Body of pancreas (tissue), 4 donors: ENCODE data around the gene ZNF883.

Experiments used
- POLR2A ChIP-seq, 3 donors: fragments of 450-650 bp; IDR thresholded peaks; one replicate each; pipeline ENCODE4 v1.6.1; 2016; ENCODE audit warnings: antibody characterized with exemption in 3 of 3, mild to moderate bottlenecking in 2 of 3
- TF ChIP-seq, protein P1 (sequence below), 7 experiments: fragments of 450-650 bp in 4 of 7; fragments of 200-600 bp in 3 of 7; sonication (generic) in 3 of 7; IDR thresholded peaks; one replicate each; pipeline ENCODE4 v1.5.1; 2016 to 2019; ENCODE audit warnings: antibody characterized with exemption in 7 of 7

DNA sequence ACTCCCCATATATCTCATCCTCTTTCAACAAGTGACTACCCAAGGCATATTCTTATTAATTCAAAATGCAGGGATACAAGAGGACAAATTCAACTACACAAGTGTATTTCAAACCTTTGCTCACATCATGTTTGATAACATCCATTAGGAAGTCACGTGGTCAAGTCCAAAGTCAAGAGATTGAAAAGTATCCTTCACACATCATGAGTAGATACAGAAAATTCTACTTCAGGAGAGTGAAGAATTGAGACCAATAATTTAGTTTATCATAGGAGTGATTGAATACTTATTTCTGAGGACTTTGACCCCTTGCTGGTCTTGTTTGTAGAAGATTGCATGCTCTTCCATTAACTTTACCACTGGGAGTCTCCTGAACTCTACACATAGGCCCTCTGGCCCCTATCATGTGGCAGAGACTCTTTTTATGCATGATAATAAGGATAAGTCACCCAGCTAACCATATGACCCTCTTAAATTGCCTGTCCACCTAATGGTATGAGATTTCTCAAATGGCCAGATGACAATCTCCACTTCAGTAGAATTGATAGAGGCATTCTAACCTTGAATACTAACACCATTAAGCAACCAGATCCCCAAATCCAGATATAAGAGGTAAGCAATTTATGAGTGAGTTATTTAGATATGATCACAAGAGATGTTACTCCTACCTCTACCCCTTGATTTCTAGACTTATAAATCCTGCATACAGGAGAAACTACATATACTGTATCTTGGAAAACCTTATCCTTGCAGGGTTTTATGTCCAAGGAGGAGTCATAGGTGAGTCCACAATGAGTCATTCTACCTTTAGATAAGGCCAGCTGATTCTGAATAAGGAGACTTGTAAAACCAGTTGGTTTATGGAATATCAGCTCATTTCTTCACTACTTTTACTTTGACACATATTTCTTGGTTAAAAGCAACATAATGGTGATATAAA lies 94.7 kb downstream of the ZNF883 start:
- TF ChIP-seq, protein P1, sequence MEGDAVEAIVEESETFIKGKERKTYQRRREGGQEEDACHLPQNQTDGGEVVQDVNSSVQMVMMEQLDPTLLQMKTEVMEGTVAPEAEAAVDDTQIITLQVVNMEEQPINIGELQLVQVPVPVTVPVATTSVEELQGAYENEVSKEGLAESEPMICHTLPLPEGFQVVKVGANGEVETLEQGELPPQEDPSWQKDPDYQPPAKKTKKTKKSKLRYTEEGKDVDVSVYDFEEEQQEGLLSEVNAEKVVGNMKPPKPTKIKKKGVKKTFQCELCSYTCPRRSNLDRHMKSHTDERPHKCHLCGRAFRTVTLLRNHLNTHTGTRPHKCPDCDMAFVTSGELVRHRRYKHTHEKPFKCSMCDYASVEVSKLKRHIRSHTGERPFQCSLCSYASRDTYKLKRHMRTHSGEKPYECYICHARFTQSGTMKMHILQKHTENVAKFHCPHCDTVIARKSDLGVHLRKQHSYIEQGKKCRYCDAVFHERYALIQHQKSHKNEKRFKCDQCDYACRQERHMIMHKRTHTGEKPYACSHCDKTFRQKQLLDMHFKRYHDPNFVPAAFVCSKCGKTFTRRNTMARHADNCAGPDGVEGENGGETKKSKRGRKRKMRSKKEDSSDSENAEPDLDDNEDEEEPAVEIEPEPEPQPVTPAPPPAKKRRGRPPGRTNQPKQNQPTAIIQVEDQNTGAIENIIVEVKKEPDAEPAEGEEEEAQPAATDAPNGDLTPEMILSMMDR (IDR thresholded peaks at IDR 0.05): no peak
- TF ChIP-seq POLR2A (IDR thresholded peaks at IDR 0.05): no peak
